WTC11 (cell line): ENCODE data around the gene CNTNAP5. TPM values are rescaled to one million over a fixed set of nuclear protein-coding genes. Genes with fewer than 3 reads are reported as not detected.

Experiments used
- ATAC-seq: fragments of 200-7000 bp; cut with Tn5 transposase; 2 replicates; pipeline ENCODE4 v1.10.0; 2021; ENCODE audit warnings: mild to moderate bottlenecking, moderate library complexity
- CTCF ChIA-PET: fragments of 300-600 bp; sonication (Branson Sonifier 250); formaldehyde crosslinking; loops from one replicate; lab custom pipeline; 2021; ENCODE audit warnings: antibody characterized with exemption; lab: Charles Lee
- POLR2A ChIA-PET: fragments of 350-600 bp; sonication (Branson Sonifier 250); formaldehyde crosslinking; loops from one replicate; lab custom pipeline; 2021; ENCODE audit warnings: antibody characterized with exemption; lab: Charles Lee
- DNase-seq: peaks from one replicate; pipeline ENCODE4 v3.0.0; 2021; ENCODE audit warnings: low spot score
- H3K27ac Mint-ChIP-seq: 2 replicates; pipeline ENCODE4 v1.8.0; 2021; ENCODE audit warnings: mixed read lengths
- H3K27me3 Mint-ChIP-seq: 2 replicates; pipeline ENCODE4 v1.8.0; 2021; ENCODE audit warnings: low read depth, mild to moderate bottlenecking, moderate library complexity, mixed read lengths
- H3K36me3 Mint-ChIP-seq: 2 replicates; pipeline ENCODE4 v1.8.0; 2021; ENCODE audit warnings: mixed read lengths
- H3K4me1 Mint-ChIP-seq: 2 replicates; pipeline ENCODE4 v1.8.0; 2022; ENCODE audit warnings: mixed read lengths
- H3K4me3 Mint-ChIP-seq: 2 replicates; pipeline ENCODE4 v1.8.0; 2021; ENCODE audit warnings: mild to moderate bottlenecking, moderate library complexity, mixed read lengths
- H3K9me3 Mint-ChIP-seq: 2 replicates; pipeline ENCODE4 v1.8.0; 2021; ENCODE audit warnings: mixed read lengths
- AR ChIP-seq: fragments of 250-450 bp; sonication (Bioruptor Pico); IDR thresholded peaks from 2 replicates; pipeline ENCODE4 v1.9.0; 2021; ENCODE audit warnings: mild to moderate bottlenecking
- ATF1 ChIP-seq: sonication (generic); formaldehyde crosslinking; IDR thresholded peaks from 2 replicates; pipeline ENCODE4 v1.8.1; 2023; ENCODE audit warnings: mild to moderate bottlenecking, moderate library complexity, missing genetic modification reagents
- ATF3 ChIP-seq: sonication (generic); formaldehyde crosslinking; conservative IDR thresholded peaks from 2 replicates; pipeline ENCODE4 v1.8.1; 2022; ENCODE audit warnings: mild to moderate bottlenecking, missing genetic modification reagents
- CREM ChIP-seq: sonication (generic); formaldehyde crosslinking; IDR thresholded peaks from 2 replicates; pipeline ENCODE4 v1.8.1; 2022; ENCODE audit warnings: mild to moderate bottlenecking, missing genetic modification reagents, moderate library complexity
- CTCF ChIP-seq: fragments of 200-600 bp; IDR thresholded peaks from 2 replicates; pipeline ENCODE4 v1.8.0; 2022; ENCODE audit warnings: antibody characterized with exemption
- EMX1 ChIP-seq: fragments of 250-450 bp; sonication (Bioruptor Pico); IDR thresholded peaks from 2 replicates; pipeline ENCODE4 v1.8.0; 2021; ENCODE audit warnings: mild to moderate bottlenecking
- ESRRA ChIP-seq: sonication (generic); formaldehyde crosslinking; IDR thresholded peaks from 2 replicates; pipeline ENCODE4 v1.8.1; 2022; ENCODE audit warnings: mild to moderate bottlenecking, missing genetic modification reagents, borderline replicate concordance
- GABPB1 ChIP-seq: sonication (generic); formaldehyde crosslinking; IDR thresholded peaks from 2 replicates; pipeline ENCODE4 v1.8.1; 2023; ENCODE audit warnings: mild to moderate bottlenecking, missing genetic modification reagents
- IRF1 ChIP-seq: sonication (generic); formaldehyde crosslinking; IDR thresholded peaks from 2 replicates; pipeline ENCODE4 v1.8.0; 2023; ENCODE audit warnings: missing genetic modification reagents
- MAX ChIP-seq: sonication (generic); formaldehyde crosslinking; IDR thresholded peaks from 2 replicates; pipeline ENCODE4 v1.8.0; 2022; ENCODE audit warnings: mild to moderate bottlenecking, missing genetic modification reagents
- MXD4 ChIP-seq: fragments of 250-450 bp; sonication (Bioruptor Pico); IDR thresholded peaks from 2 replicates; pipeline ENCODE4 v1.8.0; 2021; ENCODE audit warnings: mild to moderate bottlenecking, moderate library complexity, borderline replicate concordance
- NR2C2 ChIP-seq: sonication (generic); formaldehyde crosslinking; IDR thresholded peaks from 2 replicates; pipeline ENCODE4 v1.8.0; 2022; ENCODE audit warnings: mild to moderate bottlenecking, missing genetic modification reagents
- OVOL2 ChIP-seq: fragments of 250-450 bp; sonication (Bioruptor Pico); IDR thresholded peaks from 2 replicates; pipeline ENCODE4 v1.9.0; 2021; ENCODE audit warnings: mild to moderate bottlenecking, borderline replicate concordance
- PRDM15 ChIP-seq: sonication (generic); formaldehyde crosslinking; IDR thresholded peaks from 2 replicates; pipeline ENCODE4 v1.8.0; 2022; ENCODE audit warnings: missing genetic modification reagents
- SOX15 ChIP-seq: fragments of 250-450 bp; sonication (Bioruptor Pico); IDR thresholded peaks from 2 replicates; pipeline ENCODE4 v1.9.0; 2021; ENCODE audit warnings: mild to moderate bottlenecking
- TCF7 ChIP-seq: sonication (generic); formaldehyde crosslinking; IDR thresholded peaks from 2 replicates; pipeline ENCODE4 v1.8.0; 2022; ENCODE audit warnings: mild to moderate bottlenecking, low read depth, missing genetic modification reagents, moderate library complexity
- ZBTB21 ChIP-seq: sonication (generic); formaldehyde crosslinking; IDR thresholded peaks from 2 replicates; pipeline ENCODE4 v1.8.1; 2023; ENCODE audit warnings: mild to moderate bottlenecking, missing genetic modification reagents, borderline replicate concordance
- ZNF232 ChIP-seq: sonication (generic); formaldehyde crosslinking; IDR thresholded peaks from 2 replicates; pipeline ENCODE4 v1.8.0; 2022; ENCODE audit warnings: mild to moderate bottlenecking, missing genetic modification reagents
- ZNF396 ChIP-seq: fragments of 250-450 bp; sonication (Bioruptor Pico); IDR thresholded peaks from 2 replicates; pipeline ENCODE4 v1.8.0; 2021; ENCODE audit warnings: mild to moderate bottlenecking, moderate library complexity, borderline replicate concordance
- ZNF423 ChIP-seq: fragments of 250-450 bp; sonication (Bioruptor Pico); IDR thresholded peaks from 2 replicates; pipeline ENCODE4 v2.1.2; 2022; ENCODE audit warnings: mild to moderate bottlenecking, moderate library complexity
- total RNA-seq: library from RNA; stranded (reverse); gene quantifications from 3 replicates; pipeline ENCODE4 v1.2.3, GENCODE V29; 2021

CNTNAP5 gene
- total RNA-seq, 1 experiment from 2014 or later, result 0.22 TPM

GRCh38 chr2:124369181-124369580 is 344.1 kb downstream of the CNTNAP5 start (continued):
- TF ChIP-seq CTCF (no peak), IRF1 (CRISPR knock-in tag) (no peak), ZNF423 (no peak)

GRCh38 chr2:124380221-124380749 is 355.2 kb downstream of the CNTNAP5 start:
- H3K27me3 Mint-ChIP-seq, result no peaks in the 10 kb centered on the region
- ChIA-PET CTCF (no interaction called here), POLR2A (no interaction called here)
- peaks cover 8% of the 10 kb centered on the region for H3K9me3 Mint-ChIP-seq
- DNase-seq (no peak), ATAC-seq (no peak)
- TF ChIP-seq ATF3 (CRISPR knock-in tag), result no peak
- H3K36me3 Mint-ChIP-seq, result peaks cover 6% of the 10 kb centered on the region
- H3K4me1 Mint-ChIP-seq, result peaks cover 11% of the 10 kb centered on the region
- no peak overlapping the region for H3K27ac Mint-ChIP-seq
- H3K4me3 Mint-ChIP-seq, result no peak overlapping the region

GRCh38 chr2:124382067-124382618 is 357.1 kb downstream of the CNTNAP5 start:
- CTCF ChIA-PET, result no interaction called here
- DNase-seq (no peak), ATAC-seq (no peak)
- Mint-ChIP-seq H3K4me1 (peaks cover 11% of the 10 kb centered on the region), H3K4me3 (no peak overlapping the region), H3K36me3 (peaks cover 6% of the 10 kb centered on the region), H3K27ac (no peak overlapping the region), H3K27me3 (no peaks in the 10 kb centered on the region), H3K9me3 (peaks cover 8% of the 10 kb centered on the region)
- TF ChIP-seq SOX15 (CRISPR knock-in tag) (no peak), ZNF396 (CRISPR knock-in tag) (no peak), ZNF232 (CRISPR knock-in tag) (no peak), EMX1 (CRISPR knock-in tag) (no peak), OVOL2 (CRISPR knock-in tag) (no peak)
- POLR2A ChIA-PET, result no interaction called here

GRCh38 chr2:124395961-124396360 is 370.9 kb downstream of the CNTNAP5 start:
- Mint-ChIP-seq H3K9me3 (no peaks in the 10 kb centered on the region), H3K27me3 (no peaks in the 10 kb centered on the region), H3K4me3 (no peak overlapping the region), H3K36me3 (no peaks in the 10 kb centered on the region), H3K4me1 (peaks cover 3% of the 10 kb centered on the region; the same call in 1 of the 2 replicates), H3K27ac (no peak overlapping the region)
- DNase-seq (no peak), ATAC-seq (no peak)
- POLR2A ChIA-PET, result no interaction called here
- CTCF ChIA-PET, result no interaction called here
- TF ChIP-seq ESRRA (CRISPR knock-in tag) (no peak), NR2C2 (CRISPR knock-in tag) (no peak), MXD4 (no peak), TCF7 (CRISPR knock-in tag) (no peak), ATF3 (CRISPR knock-in tag) (no peak), AR (CRISPR knock-in tag) (no peak), MAX (CRISPR knock-in tag) (no peak), CREM (no peak), PRDM15 (CRISPR knock-in tag) (no peak), ZBTB21 (CRISPR knock-in tag) (no peak), ZNF423 (no peak), GABPB1 (CRISPR knock-in tag) (no peak), ATF1 (CRISPR knock-in tag) (no peak)
